Measurements from ENCODE around the gene PIGS. TPM values are rescaled to one million over a fixed set of nuclear protein-coding genes. Genes with fewer than 3 reads are reported as not detected.

PIGS gene
- total RNA-seq, 1 donor from 2014 or later: 51.5 TPM

GRCh38 chr17:28553000-28553505, 18.3 kb downstream of the PIGS start:
- intact Hi-C loops (cut with DNase I): loop anchor here (2.0 kb wide), 1 partner anchor 18 kb away; the partner anchor contains the start of gene PIGS
- no peak for DNase-seq (ENCODE audit: low spot score)

DNA sequence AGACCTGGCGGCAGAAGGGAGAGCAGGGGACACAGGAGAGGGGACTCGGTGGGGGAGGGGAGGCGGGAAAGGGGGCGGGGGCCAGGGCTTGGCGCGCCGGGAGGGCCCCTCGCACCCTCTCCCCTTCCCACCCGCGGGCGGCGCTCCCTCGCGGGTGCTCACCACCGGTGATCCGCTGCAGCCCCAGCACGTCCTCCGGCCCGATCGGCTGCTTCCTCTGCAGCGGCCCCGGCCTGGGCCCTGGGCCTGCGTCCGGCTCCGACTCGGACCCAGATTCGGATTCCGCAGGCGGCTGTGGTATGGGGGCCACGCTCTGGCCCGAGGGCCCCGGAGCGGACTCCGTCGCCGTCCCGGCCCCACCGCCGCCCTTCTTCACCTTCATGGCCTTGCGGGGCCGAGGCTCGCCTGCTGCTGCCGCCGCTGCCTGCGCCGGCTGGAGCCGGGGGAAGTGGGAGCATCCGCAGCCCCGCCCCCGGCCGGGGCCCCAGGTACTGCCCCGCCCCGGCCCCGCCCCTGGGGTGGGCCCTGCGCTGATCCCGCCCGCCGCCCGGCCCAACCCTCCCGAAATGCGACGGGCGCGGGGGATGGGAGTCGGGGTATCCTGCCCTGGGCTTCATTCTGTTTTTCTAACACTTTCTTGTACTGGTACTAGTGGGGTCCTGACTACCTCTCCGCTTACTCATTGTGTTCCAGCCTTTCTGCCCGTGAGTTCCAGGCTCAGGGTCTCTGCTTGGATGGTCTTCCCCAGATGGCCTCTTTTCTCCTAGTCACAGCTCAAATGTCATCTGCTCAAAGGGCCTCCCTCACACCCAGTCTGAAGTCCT, 18.9 kb downstream of the PIGS start, which contains the start of gene UNC119:
Gene UNC119, minus strand, starts transcription at position 449 of the 824 bp plus-strand sequence. Its CDS starts 67 bp downstream, at position 382.
- intact Hi-C loops (cut with DNase I): loop anchor here (2.0 kb wide), 1 partner anchor 18 kb away; the partner anchor contains the start of gene PIGS
- peak; percentile 93 for DNase-seq (ENCODE audit: low spot score)

GRCh38 chr17:28551421-28552175, 19.7 kb downstream of the PIGS start:
- DNase-seq (ENCODE audit: low spot score): no peak
- intact Hi-C loops (cut with DNase I): loop anchor here (2.0 kb wide), 1 partner anchor 19 kb away; the partner anchor contains the start of gene PIGS

- intact Hi-C loops (cut with DNase I): no loop called here
- no peak for DNase-seq (ENCODE audit: low spot score)
Observed at GRCh38 chr17:28550858-28551257, 20.5 kb downstream of the PIGS start.

DNA sequence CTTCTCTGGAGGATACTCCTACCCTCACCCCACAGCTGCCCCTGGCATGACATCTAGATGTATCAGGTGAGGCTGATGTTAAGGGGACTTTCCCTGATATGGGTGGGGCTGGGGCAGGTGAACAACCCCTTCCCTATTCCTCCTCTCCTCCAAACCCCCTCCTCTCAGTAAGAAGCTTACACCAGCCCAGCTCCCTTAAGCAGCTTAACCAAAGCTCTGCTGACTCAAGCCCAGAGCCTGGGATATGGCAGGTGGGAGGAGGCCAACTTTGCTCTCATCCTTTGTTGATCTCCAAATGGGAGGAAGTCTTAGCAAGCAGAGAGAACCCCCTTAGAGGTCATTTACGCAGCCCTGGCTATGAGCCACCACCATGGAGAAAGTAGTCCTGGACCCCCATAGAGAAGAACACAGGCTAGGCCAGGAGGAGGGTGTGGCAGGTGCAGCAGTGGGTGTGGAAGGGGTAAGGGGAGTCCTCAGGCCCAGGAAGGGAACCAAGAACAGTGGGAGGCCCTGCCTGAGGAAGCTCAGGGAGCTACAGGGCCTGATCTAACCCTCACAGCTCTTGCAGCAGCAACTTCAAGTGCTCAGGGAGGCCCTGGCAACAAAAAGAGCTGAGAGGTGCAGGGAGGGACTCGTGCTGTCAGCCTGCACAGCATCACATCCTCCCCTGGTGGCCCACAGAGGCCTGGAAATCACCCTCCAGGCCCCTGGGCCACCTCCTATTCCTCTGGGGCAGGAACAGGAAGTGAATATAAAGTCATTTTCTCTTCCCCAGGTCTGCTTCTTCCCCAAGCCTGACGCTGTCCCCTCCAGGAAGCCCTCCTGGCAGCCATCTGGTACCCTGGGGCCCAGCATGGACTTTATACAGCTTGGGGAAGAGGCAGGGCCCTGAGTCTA, 21.8 kb downstream of the PIGS start:
- intact Hi-C loops (cut with DNase I): loop anchor here (2.0 kb wide), 1 partner anchor 63 kb away; no protein-coding TSS in a partner anchor
- DNase-seq (ENCODE audit: low spot score): no peak

DNA sequence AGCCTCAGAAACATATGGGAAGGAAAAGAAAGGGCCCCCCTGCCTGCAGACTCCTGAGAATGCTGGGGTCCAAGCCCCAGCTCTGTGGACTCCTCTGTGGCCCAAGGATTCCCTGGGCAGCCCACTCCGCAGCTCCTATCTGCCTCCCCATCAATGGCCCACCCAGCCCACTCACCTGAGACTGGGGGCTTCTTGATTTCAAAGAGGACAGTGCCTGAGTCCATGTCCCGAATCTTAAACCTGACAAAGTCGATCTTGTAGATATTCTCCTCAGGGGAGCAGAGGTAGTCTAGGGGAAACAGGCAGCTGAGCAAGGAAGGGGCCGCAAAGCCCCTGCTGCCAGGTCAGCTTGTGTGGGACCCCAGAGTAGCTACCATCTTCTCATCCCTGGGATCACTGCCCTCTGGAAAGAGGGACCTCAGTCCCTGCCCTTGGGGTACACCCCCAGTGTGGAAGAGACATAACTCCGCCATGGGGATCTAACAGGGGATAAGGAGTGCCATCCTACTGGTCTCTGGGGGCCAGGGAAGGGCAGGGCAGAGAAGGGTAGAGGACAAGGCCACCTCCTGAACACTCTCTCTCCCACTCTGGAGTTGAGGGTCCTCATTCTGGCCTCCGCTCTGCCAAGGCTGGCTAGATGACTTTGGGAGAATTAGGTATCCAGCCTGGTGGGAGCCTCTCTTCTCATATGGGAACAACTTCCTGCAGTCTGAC, 22.8 kb downstream of the PIGS start:
- no peak for DNase-seq (ENCODE audit: low spot score)

DNA sequence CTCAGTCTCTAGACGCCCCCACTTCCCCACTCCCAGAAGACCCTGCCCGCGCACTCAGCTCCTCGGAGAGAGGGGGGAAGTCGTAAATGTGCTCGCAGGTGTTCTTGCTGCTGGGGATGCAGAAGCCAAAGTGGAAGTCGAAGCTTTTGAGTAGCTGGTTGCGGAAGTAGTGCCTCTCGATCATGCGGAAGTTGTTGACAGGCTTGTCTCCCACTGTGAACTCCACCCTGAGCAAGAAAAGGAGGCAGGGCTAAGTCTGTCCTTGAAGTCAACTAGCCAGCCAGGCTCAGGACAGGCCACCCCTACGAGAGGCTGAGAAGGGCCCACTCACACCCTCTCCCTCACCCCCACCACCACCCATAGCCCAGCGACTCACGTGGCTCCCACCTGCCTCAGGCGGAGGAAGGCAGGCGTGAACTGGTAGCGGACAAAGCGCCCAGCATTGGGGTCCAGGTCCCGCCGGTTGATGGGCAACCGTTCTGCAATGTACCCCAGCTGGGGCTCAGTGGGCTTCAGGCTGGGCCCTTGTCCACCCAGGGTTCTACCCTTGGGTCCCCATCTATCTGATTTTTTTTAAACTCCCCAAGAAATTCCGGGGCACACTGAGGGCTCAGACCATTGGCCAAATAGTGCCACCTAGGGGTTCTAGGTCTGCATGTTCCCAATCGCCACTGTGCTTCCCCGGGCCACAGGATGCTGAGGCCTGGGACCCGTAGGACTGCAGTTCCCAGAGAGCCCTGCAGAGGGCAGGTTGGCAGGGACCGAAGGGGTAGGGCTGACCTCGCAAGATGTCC, 23.5 kb downstream of the PIGS start:
- peak; percentile 92 for DNase-seq (ENCODE audit: low spot score)
- intact Hi-C loops (cut with DNase I): loop anchor here (2.0 kb wide), 1 partner anchor 65 kb away; no protein-coding TSS in a partner anchor

More for the DNA sequence above, 22.8 kb downstream of the PIGS start:
- intact Hi-C loops (cut with DNase I): loop anchor here (2.0 kb wide), 1 partner anchor 64 kb away; no protein-coding TSS in a partner anchor

DNA sequence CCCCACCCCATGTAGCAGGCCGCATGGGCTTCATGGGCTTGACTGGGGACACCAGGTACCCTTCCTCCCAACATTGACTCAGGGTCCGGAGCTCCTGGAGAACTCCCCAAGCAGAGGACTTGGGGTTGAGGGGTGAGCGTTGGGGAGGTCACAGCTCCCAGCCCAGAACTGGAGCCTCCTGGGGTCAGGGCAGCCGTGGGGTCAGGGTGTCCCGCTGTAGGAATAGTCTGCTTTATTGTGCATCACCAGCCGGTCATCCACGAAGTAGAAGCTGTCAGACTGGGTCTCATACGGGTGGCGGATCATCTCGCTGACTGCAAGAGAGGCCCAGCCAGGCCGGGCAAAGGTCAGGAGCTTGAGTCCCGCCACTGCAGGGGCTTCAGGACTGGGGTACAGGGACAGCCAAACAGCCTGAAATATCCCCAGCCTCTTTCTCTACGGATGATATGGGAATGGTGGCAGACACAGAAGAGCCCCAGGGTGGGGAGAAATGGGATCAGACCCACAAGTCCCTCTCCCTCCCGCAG, 24.2 kb downstream of the PIGS start:
- intact Hi-C loops (cut with DNase I): no loop called here
- DNase-seq (ENCODE audit: low spot score): no peak

- DNase-seq (ENCODE audit: low spot score): no peak
- intact Hi-C loops (cut with DNase I): no loop called here
Observed at GRCh38 chr17:28545787-28546415, 25.4 kb downstream of the PIGS start.

DNA sequence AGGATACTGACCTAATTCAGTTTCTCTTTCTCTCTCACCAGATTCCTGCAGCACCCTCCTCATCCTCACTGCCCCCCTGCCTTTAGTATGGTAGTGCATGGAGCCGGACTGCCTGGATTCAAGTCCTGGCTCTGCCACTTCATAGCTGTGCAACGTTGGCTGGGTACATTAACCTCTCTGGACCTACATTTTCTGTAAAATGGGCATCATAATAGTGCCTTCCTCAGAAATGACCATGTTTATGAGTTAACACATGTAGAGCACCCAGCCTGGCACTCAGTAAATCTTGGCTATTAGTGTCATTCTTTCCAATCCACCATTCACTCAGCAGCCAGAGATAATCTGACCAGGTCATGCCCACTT, 26.2 kb downstream of the PIGS start:
- intact Hi-C loops (cut with DNase I): no loop called here
- DNase-seq (ENCODE audit: low spot score): no peak

GRCh38 chr17:28544402-28545140, 26.8 kb downstream of the PIGS start:
- DNase-seq (ENCODE audit: low spot score): no peak
- intact Hi-C loops (cut with DNase I): no loop called here

DNA sequence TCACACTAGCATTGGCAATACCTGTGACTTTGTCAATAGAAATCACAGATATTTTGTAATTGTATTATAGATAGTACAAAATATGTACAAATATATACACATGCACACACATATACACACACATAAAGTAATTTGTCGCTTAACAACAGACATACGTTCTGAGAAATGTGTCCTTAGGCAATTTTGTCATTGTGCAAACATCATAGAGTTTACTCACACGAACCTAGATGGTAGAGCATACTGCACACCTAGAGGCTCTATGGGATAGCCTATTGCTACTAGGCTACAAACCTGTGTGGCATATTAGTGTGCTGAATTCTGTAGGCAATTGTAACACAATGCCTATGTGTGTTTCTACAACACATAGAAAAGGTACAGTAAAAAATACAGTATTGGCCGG, 29.9 kb downstream of the PIGS start:
- intact Hi-C loops (cut with DNase I): no loop called here
- DNase-seq (ENCODE audit: low spot score): no peak

- intact Hi-C loops (cut with DNase I): no loop called here
Observed at GRCh38 chr17:28540231-28540630, 31.1 kb downstream of the PIGS start.

GRCh38 chr17:28538296-28538895, 32.9 kb downstream of the PIGS start:
- intact Hi-C loops (cut with DNase I): loop anchor here (2.0 kb wide), 1 partner anchor 42 kb away; no protein-coding TSS in a partner anchor
- DNase-seq (ENCODE audit: low spot score): no peak

More at GRCh38 chr17:28540231-28540630, 31.1 kb downstream of the PIGS start:
- no peak for DNase-seq (ENCODE audit: low spot score)

- no peak for DNase-seq (ENCODE audit: low spot score)
- intact Hi-C loops (cut with DNase I): no loop called here
Observed at GRCh38 chr17:28537219-28537610, 34.1 kb downstream of the PIGS start.

Measured in cardiac septum (tissue), 1 donor.